ENCODE measurements around the gene RFT1.
"Not testable (repeated sequence)": the region's sequence is repeated elsewhere in the genome, so short reads cannot be mapped to it uniquely, and the experiment has no call there.

Gene RFT1

GRCh38 chr3:53069422-53070068, 60.7 kb downstream of the RFT1 start:
- no peak for DNase-seq (ENCODE audit: low read depth)

- no peak for DNase-seq (ENCODE audit: low read depth)
Measured at GRCh38 chr3:53068176-53068575, 62.1 kb downstream of the RFT1 start.

- no peak for DNase-seq (ENCODE audit: low read depth)
Measured at GRCh38 chr3:53067567-53067966, 62.7 kb downstream of the RFT1 start.

GRCh38 chr3:53065841-53066480, 64.3 kb downstream of the RFT1 start:
- no peak for DNase-seq (ENCODE audit: low read depth)

GRCh38 chr3:53062905-53063304, 67.3 kb downstream of the RFT1 start:
- no peak for DNase-seq (ENCODE audit: low read depth)

- no peak for DNase-seq (ENCODE audit: low read depth)
Measured at GRCh38 chr3:53056442-53056841, 73.8 kb downstream of the RFT1 start.

GRCh38 chr3:53054233-53054632, 76.0 kb downstream of the RFT1 start:
- DNase-seq (ENCODE audit: low read depth), result not testable (repeated sequence)

GRCh38 chr3:53051929-53052328, 78.3 kb downstream of the RFT1 start:
- DNase-seq (ENCODE audit: low read depth), result no peak

- no peak for DNase-seq (ENCODE audit: low read depth)
Measured at GRCh38 chr3:53049987-53050386, 80.2 kb downstream of the RFT1 start.

GRCh38 chr3:53046171-53047170, 83.8 kb downstream of the RFT1 start:
- no peak for DNase-seq (ENCODE audit: low read depth)

GRCh38 chr3:53045518-53046170, 84.6 kb downstream of the RFT1 start, which contains the start of gene SFMBT1:
SFMBT1 (minus strand) TSS chr3:53046073; CDS start chr3:52969128, 76,945 bp downstream.
- no peak for DNase-seq (ENCODE audit: low read depth)

GRCh38 chr3:53044711-53045517, 85.3 kb downstream of the RFT1 start:
- DNase-seq (ENCODE audit: low read depth), result no peak

- DNase-seq (ENCODE audit: low read depth), result no peak
Measured at GRCh38 chr3:53044371-53044710, 85.9 kb downstream of the RFT1 start.

GRCh38 chr3:53043738-53044137, 86.5 kb downstream of the RFT1 start:
- DNase-seq (ENCODE audit: low read depth), result no peak

GRCh38 chr3:53042651-53043050, 87.6 kb downstream of the RFT1 start:
- DNase-seq (ENCODE audit: low read depth), result no peak

GRCh38 chr3:53040351-53040820, 89.8 kb downstream of the RFT1 start:
- DNase-seq (ENCODE audit: low read depth), result no peak

GRCh38 chr3:53039376-53039752, 90.9 kb downstream of the RFT1 start:
- no peak for DNase-seq (ENCODE audit: low read depth)

- DNase-seq (ENCODE audit: low read depth), result no peak
Measured at GRCh38 chr3:53038679-53039375, 91.4 kb downstream of the RFT1 start.

Data from CMK (cell line).